RWPE1 (cell line): ENCODE results near the gene EEF1A2.

Experiments
- CTCF ChIA-PET: fragments of 350-600 bp; sonication (Branson Sonifier 250); formaldehyde crosslinking; extraction: SDS; loops from one replicate; lab custom pipeline; 2021; lab: Yijun Ruan, JAX
- POLR2A ChIA-PET: fragments of 400-600 bp; formaldehyde crosslinking; extraction: SDS; loops from one replicate; lab custom pipeline; 2020; ENCODE audit warnings: antibody characterized with exemption; ENCODE audit not compliant: low non-redundant PET; lab: Yijun Ruan, JAX
- DNase-seq: peaks from one replicate; pipeline ENCODE4 v3.0.0; 2012; ENCODE audit warnings: low spot score
- H3K27ac ChIP-seq: fragments of 450-650 bp; 2 replicates; pipeline ENCODE4 v1.5.1; 2017
- CTCF ChIP-seq: fragments of 450-650 bp; conservative IDR thresholded peaks from 2 replicates; pipeline ENCODE4 v1.5.1; 2017; ENCODE audit warnings: low read depth, mild to moderate bottlenecking

Gene EEF1A2

GRCh38 chr20:63538204-63539091 is 39.6 kb upstream of the EEF1A2 start:
- ChIA-PET POLR2A (interaction anchor here (0.6 to 1.7 kb wide), 16 partner anchors 9 to 442 kb away, joined by 3 to 8 read pairs (median 3); partner anchors contain the start of genes GMEB2, HELZ2 and PPDPF), CTCF (interaction anchor here (0.5 to 4.1 kb wide), 45 partner anchors 8 to 1135 kb away, joined by 3 to 18 read pairs (median 4); partner anchors contain the start of genes HELZ2, PPDPF, RGS19 and RTEL1)
- peak overlapping the region; percentile 96 for H3K27ac ChIP-seq
- peak; percentile 89 for DNase-seq
- TF ChIP-seq CTCF: peak; percentile 79

DNA sequence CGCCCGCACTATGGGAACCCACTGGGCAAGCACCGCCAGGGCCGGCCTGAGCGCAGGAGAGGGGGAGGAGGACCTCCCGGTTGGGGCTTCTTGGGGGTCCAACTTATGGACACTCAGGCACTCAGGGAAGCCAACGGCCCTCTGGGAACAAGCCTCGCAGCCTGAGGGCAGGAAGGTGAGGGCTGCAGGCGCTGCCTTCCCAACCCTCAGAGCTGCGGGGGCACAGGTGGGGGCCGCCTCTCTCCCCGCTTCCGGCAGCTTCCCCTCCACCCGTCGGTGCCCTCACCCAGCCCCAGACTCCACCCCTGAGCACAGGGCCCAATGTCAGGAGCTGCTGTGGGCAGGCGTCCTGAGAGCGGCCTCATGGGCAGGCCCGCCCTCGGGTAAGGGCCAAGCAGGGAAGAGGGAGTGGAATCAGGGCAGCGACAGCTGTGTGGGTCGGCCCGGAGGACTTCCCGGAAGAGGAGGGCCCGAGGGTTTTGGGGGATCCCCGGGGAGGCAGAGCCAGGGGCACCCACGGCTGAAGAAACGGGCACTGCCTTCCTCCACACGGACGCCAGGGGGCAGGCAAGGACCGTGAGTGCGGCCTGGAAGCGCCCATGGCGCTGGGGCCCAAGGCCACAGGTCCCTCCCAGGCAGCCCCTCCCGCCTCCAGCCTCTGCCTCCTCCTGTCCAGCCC is 38.8 kb upstream of the EEF1A2 start:
- DNase-seq: peak; percentile 100
- H3K27ac ChIP-seq: peak overlapping the region; percentile 96
- peak; percentile 99 for TF ChIP-seq CTCF
- ChIA-PET CTCF (interaction anchor here (0.5 to 4.1 kb wide), 56 partner anchors 9 to 1134 kb away, joined by 3 to 18 read pairs (median 4); partner anchors contain the start of genes HELZ2, PPDPF, RGS19 and RTEL1), POLR2A (interaction anchor here (0.6 to 1.7 kb wide), 12 partner anchors 12 to 443 kb away, joined by 3 to 8 read pairs (median 3); partner anchors contain the start of genes GMEB2, HELZ2 and PPDPF)

DNA sequence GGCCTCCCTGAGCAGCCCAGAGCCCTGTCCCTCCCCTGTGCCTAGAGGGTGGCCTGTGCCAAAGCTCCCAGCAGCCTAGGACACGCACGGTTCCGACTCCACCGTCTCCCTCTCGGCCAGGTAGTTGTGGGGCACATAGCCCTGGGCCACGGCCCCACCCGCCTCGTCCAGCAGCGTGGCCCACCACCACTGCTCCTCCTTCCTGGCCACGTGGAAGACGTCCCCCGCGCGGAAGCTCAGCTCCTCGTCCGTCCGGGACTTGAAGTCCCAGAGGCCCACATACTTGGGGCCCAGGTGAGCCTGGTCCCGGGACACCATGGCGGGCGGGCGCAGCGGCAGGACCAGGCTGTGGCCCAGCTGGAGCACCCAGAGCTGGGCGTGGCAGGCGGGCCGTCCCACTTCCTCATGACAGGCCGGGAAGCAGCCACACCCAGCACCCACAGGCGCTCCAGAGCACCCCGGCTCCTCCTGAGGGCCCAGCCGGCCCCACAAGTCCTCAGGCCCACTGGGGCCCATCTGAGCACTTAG is 38.2 kb upstream of the EEF1A2 start, which contains the start of gene PTK6:
Gene PTK6, minus strand, starts transcription at position 380 of the 528 bp plus-strand sequence. Its CDS starts 62 bp downstream, at position 318.
- DNase-seq: peak; percentile 93
- H3K27ac ChIP-seq: peak within 1 kb of the TSS; percentile 96
- TF ChIP-seq CTCF: no peak
- ChIA-PET POLR2A (interaction anchor here (0.6 to 3.8 kb wide), 8 partner anchors 15 to 443 kb away, joined by 3 to 53 read pairs (median 3); partner anchors contain the start of genes GMEB2, HELZ2 and PPDPF), CTCF (interaction anchor here (0.6 to 4.1 kb wide), 40 partner anchors 9 to 651 kb away, joined by 3 to 18 read pairs (median 4); partner anchors contain the start of genes HELZ2, PPDPF, RTEL1 and STMN3)

DNA sequence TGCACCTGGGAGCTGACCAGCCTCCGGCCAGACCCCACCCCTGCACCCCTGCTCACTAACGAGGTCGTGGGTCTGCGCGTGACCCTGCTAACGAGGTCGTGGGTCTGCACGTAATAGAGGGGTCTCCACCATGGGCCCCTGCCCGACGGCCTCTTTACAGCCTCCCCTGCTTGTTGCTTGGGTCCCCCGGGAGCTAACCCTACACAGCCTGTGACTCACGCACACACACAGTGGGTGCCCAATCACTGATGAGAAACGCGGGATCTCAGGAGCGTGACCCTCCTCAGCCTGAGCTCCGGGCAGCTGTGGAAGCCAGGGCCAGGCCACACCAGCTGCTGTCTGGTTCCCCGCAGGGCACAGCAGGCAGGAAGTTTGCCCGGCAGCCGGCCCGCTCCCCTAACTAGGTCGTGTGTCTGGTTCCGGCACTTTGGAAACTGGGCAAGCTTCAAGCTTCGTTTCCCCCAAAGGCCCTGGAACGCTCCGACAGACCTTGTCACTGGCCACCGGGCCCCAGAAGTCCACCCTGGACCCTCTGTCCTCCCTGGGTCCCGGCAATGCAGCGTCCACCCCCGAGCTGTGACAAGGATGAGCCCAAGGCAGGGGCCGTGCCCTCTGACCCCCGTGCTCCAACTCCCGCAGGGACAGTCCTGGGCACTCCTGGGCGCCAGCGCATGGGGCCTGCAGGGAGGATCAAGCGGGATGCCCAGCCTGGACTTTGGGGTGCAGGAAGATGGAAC is 37.5 kb upstream of the EEF1A2 start:
- H3K27ac ChIP-seq: peak overlapping the region; percentile 96
- no peak for TF ChIP-seq CTCF
- peak; percentile 95 for DNase-seq
- ChIA-PET POLR2A (interaction anchor here (0.6 to 3.8 kb wide), 8 partner anchors 15 to 326 kb away, joined by 3 to 53 read pairs (median 3); partner anchors contain the start of genes GMEB2 and PPDPF), CTCF (interaction anchor here (0.6 to 4.1 kb wide), 8 partner anchors 14 to 270 kb away, joined by 3 to 18 read pairs (median 10); partner anchors contain the start of genes HELZ2, PPDPF and RTEL1)

DNA sequence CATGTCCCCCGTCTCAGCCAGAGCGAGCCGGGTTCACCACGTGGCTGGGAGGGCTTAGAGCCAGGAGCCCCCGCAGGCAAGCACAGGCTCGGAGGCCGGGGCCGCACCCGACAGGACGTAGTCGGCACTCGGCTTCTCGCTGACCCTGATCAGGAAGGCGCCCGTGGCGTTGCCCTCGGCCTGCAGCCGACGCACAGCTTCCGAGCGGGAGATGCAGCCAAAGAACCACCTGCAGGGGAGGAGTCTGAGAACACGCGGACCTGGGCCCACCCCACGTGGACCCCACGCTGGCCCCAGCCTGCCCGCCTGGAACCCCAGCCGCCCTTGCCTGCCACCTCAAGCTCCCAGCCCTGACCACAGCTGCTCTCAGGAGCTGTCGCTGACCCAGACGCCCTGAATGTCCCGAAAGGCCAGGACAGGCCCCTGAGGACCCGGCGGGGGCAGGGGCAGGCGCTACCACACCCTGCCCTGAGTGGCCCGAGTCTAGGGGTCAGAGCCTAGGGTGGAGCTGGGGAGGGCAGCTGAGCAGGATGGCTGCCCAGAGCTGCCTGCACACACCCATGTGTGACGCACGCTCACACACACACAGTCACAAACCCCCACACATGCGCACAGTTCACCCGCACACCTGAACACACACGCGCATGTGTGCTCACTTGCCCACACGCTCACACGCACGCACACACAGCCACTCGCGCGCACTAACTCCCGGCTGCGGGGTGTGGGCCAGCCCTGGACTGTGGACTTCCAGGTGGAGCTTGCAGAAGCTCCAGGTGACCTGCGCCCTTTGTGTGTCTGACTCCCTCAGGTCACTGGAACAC is 36.2 kb upstream of the EEF1A2 start:
- CTCF ChIA-PET: interaction anchor here (0.5 to 4.1 kb wide), 7 partner anchors 13 to 522 kb away, joined by 3 to 18 read pairs (median 7); no protein-coding TSS in a partner anchor
- POLR2A ChIA-PET: interaction anchor here (0.5 to 3.8 kb wide), 5 partner anchors 13 to 445 kb away, joined by 3 to 53 read pairs (median 4); partner anchors contain the start of genes HELZ2, PPDPF and TPD52L2
- peak; percentile 83 for DNase-seq
- TF ChIP-seq CTCF: no peak
- H3K27ac ChIP-seq: peak overlapping the region; percentile 98
